HEK293T (cell line): ENCODE measurements around the gene PNLIPRP3.

Experiments
- CTCF ChIA-PET: fragments of 350-600 bp; formaldehyde crosslinking; extraction: SDS; loops from one replicate; lab custom pipeline; 2021; ENCODE audit warnings: antibody characterized with exemption, inconsistent platforms; lab: Yijun Ruan, JAX
- POLR2A ChIA-PET: fragments of 350-600 bp; formaldehyde crosslinking; extraction: SDS; loops from one replicate; lab custom pipeline; 2020; ENCODE audit warnings: antibody characterized with exemption, inconsistent platforms; lab: Yijun Ruan, JAX
- DNase-seq: peaks from one replicate; pipeline ENCODE4 v3.0.0; 2012; ENCODE audit warnings: mixed read lengths; ENCODE audit errors: extremely low spot score
- ARNT ChIP-seq: fragments of 450-650 bp; IDR thresholded peaks from 2 replicates; pipeline ENCODE4 v1.6.1; 2017; ENCODE audit warnings: mild to moderate bottlenecking
- BHLHE40 ChIP-seq: fragments of 450-650 bp; IDR thresholded peaks from 2 replicates; pipeline ENCODE4 v1.6.1; 2016; ENCODE audit warnings: mild to moderate bottlenecking, moderate library complexity, borderline replicate concordance
- CTBP1 ChIP-seq: fragments of 450-650 bp; IDR thresholded peaks from 2 replicates; pipeline ENCODE4 v1.6.1; 2016; ENCODE audit warnings: borderline replicate concordance
- ELF4 ChIP-seq: fragments of 450-650 bp; IDR thresholded peaks from 2 replicates; pipeline ENCODE4 v1.6.1; 2017; ENCODE audit warnings: antibody characterized with exemption
- FOXA1 ChIP-seq: fragments of 450-650 bp; IDR thresholded peaks from 2 replicates; pipeline ENCODE4 v1.6.1; 2016; ENCODE audit warnings: mild to moderate bottlenecking
- FOXK2 ChIP-seq: fragments of 450-650 bp; IDR thresholded peaks from 2 replicates; pipeline ENCODE4 v1.6.1; 2016; ENCODE audit warnings: mild to moderate bottlenecking
- FOXM1 ChIP-seq: fragments of 450-650 bp; IDR thresholded peaks from 2 replicates; pipeline ENCODE4 v1.6.1; 2017; ENCODE audit warnings: mild to moderate bottlenecking, borderline replicate concordance
- HDGF ChIP-seq: fragments of 450-650 bp; IDR thresholded peaks from 2 replicates; pipeline ENCODE4 v1.6.1; 2017; ENCODE audit warnings: antibody characterized with exemption, borderline replicate concordance
- L3MBTL2 ChIP-seq: fragments of 450-650 bp; conservative IDR thresholded peaks from 2 replicates; pipeline ENCODE4 v1.6.1; 2016; ENCODE audit warnings: mild to moderate bottlenecking
- LEF1 ChIP-seq: fragments of 450-650 bp; IDR thresholded peaks from 2 replicates; pipeline ENCODE4 v1.6.1; 2017; ENCODE audit warnings: mild to moderate bottlenecking, borderline replicate concordance
- NFRKB ChIP-seq: fragments of 450-650 bp; IDR thresholded peaks from 2 replicates; pipeline ENCODE4 v1.6.1; 2016; ENCODE audit warnings: mild to moderate bottlenecking, moderate library complexity
- PKNOX1 ChIP-seq: fragments of 450-650 bp; IDR thresholded peaks from 2 replicates; pipeline ENCODE4 v1.6.1; 2016
- SP1 ChIP-seq: fragments of 450-650 bp; IDR thresholded peaks from 2 replicates; pipeline ENCODE4 v1.6.1; 2017
- SUZ12 ChIP-seq: fragments of 450-650 bp; IDR thresholded peaks from 2 replicates; pipeline ENCODE4 v1.6.1; 2016; ENCODE audit warnings: mild to moderate bottlenecking
- TARDBP ChIP-seq: fragments of 450-650 bp; IDR thresholded peaks from 2 replicates; pipeline ENCODE4 v1.6.1; 2016
- ZNF384 ChIP-seq: fragments of 450-650 bp; IDR thresholded peaks from 2 replicates; pipeline ENCODE4 v1.6.1; 2016

PNLIPRP3 gene

GRCh38 chr10:116421815-116422214, 5.8 kb upstream of the PNLIPRP3 start:
- POLR2A ChIA-PET: no interaction called here

GRCh38 chr10:116429288-116429977, 1.8 kb downstream of the PNLIPRP3 start:
- ChIA-PET POLR2A (no interaction called here), CTCF (no interaction called here)
- no peak for DNase-seq
- no peak for TF ChIP-seq ARNT
- TF ChIP-seq SUZ12: no peak
- TF ChIP-seq PKNOX1: no peak
- TF ChIP-seq LEF1: no peak
- TF ChIP-seq FOXK2: no peak
- no peak for TF ChIP-seq SP1
- TF ChIP-seq FOXM1: no peak
- TF ChIP-seq ZNF384: no peak
- TF ChIP-seq CTBP1: no peak
- TF ChIP-seq FOXA1: no peak
- TF ChIP-seq NFRKB: no peak
- TF ChIP-seq HDGF: no peak
- no peak for TF ChIP-seq L3MBTL2
- no peak for TF ChIP-seq TARDBP
- no peak for TF ChIP-seq BHLHE40
- TF ChIP-seq ELF4: no peak

More at GRCh38 chr10:116421815-116422214, 5.8 kb upstream of the PNLIPRP3 start:
- CTCF ChIA-PET: no interaction called here
- no peak for DNase-seq
- TF ChIP-seq SP1: no peak
- TF ChIP-seq CTBP1: no peak
- no peak for TF ChIP-seq BHLHE40
- TF ChIP-seq PKNOX1: no peak
- TF ChIP-seq FOXA1: no peak
- no peak for TF ChIP-seq TARDBP
- no peak for TF ChIP-seq FOXM1
- no peak for TF ChIP-seq SUZ12
- no peak for TF ChIP-seq HDGF
- no peak for TF ChIP-seq LEF1
- TF ChIP-seq FOXK2: no peak

- no peak for DNase-seq
- CTCF ChIA-PET: no interaction called here
- no peak for TF ChIP-seq FOXA1
- TF ChIP-seq FOXK2: no peak
- no peak for TF ChIP-seq SUZ12
- TF ChIP-seq FOXM1: no peak
- TF ChIP-seq BHLHE40: no peak
- TF ChIP-seq LEF1: no peak
- no peak for TF ChIP-seq TARDBP
- TF ChIP-seq NFRKB: no peak
- TF ChIP-seq PKNOX1: no peak
- no peak for TF ChIP-seq SP1
- TF ChIP-seq ZNF384: no peak
- no peak for TF ChIP-seq L3MBTL2
- TF ChIP-seq HDGF: no peak
- TF ChIP-seq ARNT: no peak
- TF ChIP-seq CTBP1: no peak
- TF ChIP-seq ELF4: no peak
- POLR2A ChIA-PET: no interaction called here
Observed at GRCh38 chr10:116430288-116430687, 2.6 kb downstream of the PNLIPRP3 start.

GRCh38 chr10:116431598-116431997, 4.0 kb downstream of the PNLIPRP3 start:
- ChIA-PET POLR2A (no interaction called here), CTCF (no interaction called here)
- TF ChIP-seq HDGF: no peak
- no peak for TF ChIP-seq PKNOX1
- no peak for TF ChIP-seq FOXA1
- no peak for TF ChIP-seq L3MBTL2
- no peak for TF ChIP-seq ZNF384
- DNase-seq: no peak

- POLR2A ChIA-PET: no interaction called here
- CTCF ChIA-PET: no interaction called here
- DNase-seq: no peak
- TF ChIP-seq FOXK2 (no peak), HDGF (no peak), BHLHE40 (no peak), PKNOX1 (no peak), ZNF384 (no peak), TARDBP (no peak), SP1 (no peak), CTBP1 (no peak), NFRKB (no peak), SUZ12 (no peak), LEF1 (no peak), ELF4 (no peak), L3MBTL2 (no peak), ARNT (no peak), FOXA1 (no peak), FOXM1 (no peak)
Observed at GRCh38 chr10:116437076-116437692, 9.5 kb downstream of the PNLIPRP3 start.
